HepG2 (cell line): ENCODE data around the gene EPHA2.

Experiments
- CHD4 ChIP-seq: fragments of 200-600 bp; sonication (generic); IDR thresholded peaks from 2 replicates; pipeline ENCODE4 v1.7.0; 2017; ENCODE audit warnings: mild to moderate bottlenecking, low read length, borderline replicate concordance
- CTCF ChIP-seq: sonication (generic); formaldehyde crosslinking; IDR thresholded peaks from 2 replicates; pipeline ENCODE4 v1.5.0; 2020; ENCODE audit warnings: mild to moderate bottlenecking, missing genetic modification reagents, moderate library complexity
- PBX2 ChIP-seq: IDR thresholded peaks from 2 replicates; pipeline ENCODE4 v1.6.1; 2016; ENCODE audit warnings: control low read depth
- PRDM15 ChIP-seq: sonication (generic); formaldehyde crosslinking; IDR thresholded peaks from 2 replicates; pipeline ENCODE4 v1.4.0; 2020; ENCODE audit warnings: missing genetic modification reagents
- ZKSCAN5 ChIP-seq: sonication (generic); formaldehyde crosslinking; IDR thresholded peaks from 2 replicates; pipeline ENCODE4 v1.5.1; 2020; ENCODE audit warnings: mild to moderate bottlenecking, missing genetic modification reagents
- ZNF3 ChIP-seq: IDR thresholded peaks from 2 replicates; pipeline ENCODE4 v1.7.0; 2017; ENCODE audit warnings: inconsistent platforms

GRCh38 chr1:16111771-16112595, 43.9 kb downstream of the EPHA2 start:
- TF ChIP-seq PBX2 (CRISPR knock-in tag) (no peak), CTCF (CRISPR knock-in tag) (no peak), ZNF3 (CRISPR knock-in tag) (no peak), PRDM15 (CRISPR knock-in tag) (no peak), CHD4 (no peak), ZKSCAN5 (CRISPR knock-in tag) (no peak)
